ENCODE measurements around the gene GRIN2C.

The GRIN2C gene

DNA sequence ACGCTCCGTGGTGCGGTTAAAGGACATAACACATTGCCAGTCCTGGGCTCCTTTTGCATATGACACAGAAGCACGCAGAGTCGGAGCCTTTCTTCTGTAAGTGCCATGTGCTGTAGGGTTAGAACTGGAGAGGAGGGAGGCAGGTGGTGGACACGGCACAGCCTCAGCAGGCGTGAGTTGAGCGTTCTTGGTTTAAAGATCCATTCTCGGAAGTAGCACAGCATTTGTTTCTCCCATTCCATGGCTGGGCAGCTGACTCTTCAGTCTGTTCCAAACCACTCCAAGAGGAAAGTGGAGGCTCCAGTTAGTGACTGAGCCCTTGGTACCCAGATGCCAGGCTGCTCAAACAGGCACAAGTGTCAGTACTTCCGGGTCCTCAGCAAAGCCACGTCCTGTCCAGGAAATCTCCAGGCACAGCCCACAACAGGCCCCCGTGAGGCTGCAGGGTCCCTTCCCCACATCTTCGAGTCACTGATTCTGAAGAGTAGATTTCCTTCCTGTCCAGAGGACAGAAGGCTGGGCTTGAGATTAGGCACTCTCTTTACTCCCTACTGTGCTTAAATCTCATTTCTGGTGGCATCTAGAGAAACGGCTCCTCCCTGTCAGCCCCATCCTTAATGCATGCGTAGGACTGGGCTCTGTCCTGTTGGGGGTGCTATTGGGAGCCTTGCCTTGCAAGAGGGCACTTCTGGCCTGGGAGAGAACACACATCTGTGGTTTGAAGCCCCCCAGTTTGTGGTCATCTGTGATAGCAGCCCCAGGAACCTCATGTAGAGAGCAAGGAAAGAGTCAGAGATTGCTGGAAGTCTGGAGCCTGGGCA lies 43.9 kb downstream of the GRIN2C start:
- no peak overlapping the region for H3K27ac ChIP-seq (ENCODE audit: low read depth, low read length, severe bottlenecking)
- peaks cover 10% of the 10 kb centered on the region for H3K4me1 ChIP-seq (ENCODE audit: control insufficient read depth, insufficient read depth, low read length, poor library complexity, severe bottlenecking)
- no peak overlapping the region for H3K4me3 ChIP-seq (ENCODE audit: extremely low read depth, insufficient read depth, low read length, poor library complexity, severe bottlenecking)
- no peaks in the 10 kb centered on the region for H3K9me3 ChIP-seq (ENCODE audit: control insufficient read depth, low read length)
- 72 to 78% methylated on average over 12 to 15 of the region's 15 CpGs for WGBS, 2 experiments (ENCODE audit: insufficient coverage in 2 of 2)
- peaks cover 50% of the 10 kb centered on the region for H3K36me3 ChIP-seq (ENCODE audit: control insufficient read depth, insufficient read depth, low read length)

- WGBS, 2 experiments (ENCODE audit: insufficient coverage in 2 of 2): 91 to 98% methylated on average over 5 to 7 of the region's 7 CpGs
These were observed 44.6 kb downstream of the GRIN2C start for GRCh38 chr17:74815067-74815466.

GRCh38 chr17:74814453-74814852 lies 45.2 kb downstream of the GRIN2C start:
- Histone ChIP-seq H3K9me3 (ENCODE audit: control insufficient read depth, low read length) (no peaks in the 10 kb centered on the region), H3K4me1 (ENCODE audit: control insufficient read depth, insufficient read depth, low read length, poor library complexity, severe bottlenecking) (peaks cover 10% of the 10 kb centered on the region), H3K36me3 (ENCODE audit: control insufficient read depth, insufficient read depth, low read length) (peaks cover 48% of the 10 kb centered on the region), H3K4me3 (ENCODE audit: extremely low read depth, insufficient read depth, low read length, poor library complexity, severe bottlenecking) (no peak overlapping the region), H3K27ac (ENCODE audit: low read depth, low read length, severe bottlenecking) (no peak overlapping the region)
- 86 to 88% methylated on average over 4 of the region's 5 CpGs for WGBS, 2 experiments (ENCODE audit: insufficient coverage in 2 of 2)

More at GRCh38 chr17:74815067-74815466, 44.6 kb downstream of the GRIN2C start:
- H3K9me3 ChIP-seq (ENCODE audit: control insufficient read depth, low read length): no peaks in the 10 kb centered on the region
- no peak overlapping the region for H3K27ac ChIP-seq (ENCODE audit: low read depth, low read length, severe bottlenecking)
- H3K4me3 ChIP-seq (ENCODE audit: extremely low read depth, insufficient read depth, low read length, poor library complexity, severe bottlenecking): no peak overlapping the region
- peaks cover 10% of the 10 kb centered on the region for H3K4me1 ChIP-seq (ENCODE audit: control insufficient read depth, insufficient read depth, low read length, poor library complexity, severe bottlenecking)
- H3K36me3 ChIP-seq (ENCODE audit: control insufficient read depth, insufficient read depth, low read length): peaks cover 48% of the 10 kb centered on the region

GRCh38 chr17:74812109-74813009 lies 47.3 kb downstream of the GRIN2C start:
- H3K9me3 ChIP-seq (ENCODE audit: control insufficient read depth, low read length): no peaks in the 10 kb centered on the region
- no peak overlapping the region for H3K27ac ChIP-seq (ENCODE audit: low read depth, low read length, severe bottlenecking)
- no peak overlapping the region for H3K4me3 ChIP-seq (ENCODE audit: extremely low read depth, insufficient read depth, low read length, poor library complexity, severe bottlenecking)
- 58 to 60% methylated on average over 15 to 20 of the region's 23 CpGs for WGBS, 2 experiments (ENCODE audit: insufficient coverage in 2 of 2)
- peaks cover 10% of the 10 kb centered on the region for H3K4me1 ChIP-seq (ENCODE audit: control insufficient read depth, insufficient read depth, low read length, poor library complexity, severe bottlenecking)
- peaks cover 40% of the 10 kb centered on the region for H3K36me3 ChIP-seq (ENCODE audit: control insufficient read depth, insufficient read depth, low read length)

DNA sequence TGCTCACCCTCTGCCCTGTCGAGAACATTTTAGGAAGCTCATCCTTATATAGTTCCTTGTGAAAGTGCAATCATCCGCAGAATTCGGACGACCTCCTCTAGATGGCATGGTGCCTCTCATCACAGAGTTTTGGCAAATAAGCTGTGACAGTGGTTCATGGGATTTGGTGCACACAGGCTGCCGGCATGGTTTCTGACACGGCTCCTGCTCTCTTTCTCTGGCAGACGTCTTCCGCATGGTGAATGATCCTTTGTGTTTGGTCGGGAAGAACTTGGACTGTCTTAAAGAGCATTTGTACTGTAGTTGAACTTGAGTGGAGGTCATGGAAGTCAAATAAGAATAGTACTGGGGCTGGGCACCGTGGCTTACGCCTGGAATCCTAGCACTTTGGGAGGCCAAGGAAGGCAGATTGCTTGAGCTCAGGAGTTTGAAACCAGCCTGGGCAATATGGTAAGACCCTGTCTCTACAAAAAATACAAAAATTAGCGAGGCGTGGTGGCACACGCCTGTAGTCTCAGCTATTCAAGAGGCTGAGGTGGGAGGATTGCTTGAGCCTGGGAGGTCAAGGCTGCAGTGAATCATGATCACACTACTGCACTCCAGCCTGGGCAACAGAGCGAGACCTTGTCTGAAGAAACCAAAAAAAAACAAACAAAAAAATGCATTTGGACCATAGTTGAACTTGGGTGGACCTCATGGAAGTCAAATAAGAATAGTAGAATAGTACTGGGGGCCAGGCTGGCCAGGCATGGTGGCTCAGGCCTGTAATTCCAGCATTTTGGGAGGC lies 48.8 kb downstream of the GRIN2C start:
- Histone ChIP-seq H3K9me3 (ENCODE audit: control insufficient read depth, low read length) (no peaks in the 10 kb centered on the region), H3K4me3 (ENCODE audit: extremely low read depth, insufficient read depth, low read length, poor library complexity, severe bottlenecking) (no peak overlapping the region), H3K4me1 (ENCODE audit: control insufficient read depth, insufficient read depth, low read length, poor library complexity, severe bottlenecking) (peaks cover 7% of the 10 kb centered on the region), H3K27ac (ENCODE audit: low read depth, low read length, severe bottlenecking) (no peak overlapping the region), H3K36me3 (ENCODE audit: control insufficient read depth, insufficient read depth, low read length) (peaks cover 38% of the 10 kb centered on the region)
- WGBS, 2 experiments (ENCODE audit: insufficient coverage in 2 of 2): 94 to 98% methylated on average over 9 to 15 of the region's 15 CpGs

- Histone ChIP-seq H3K27ac (ENCODE audit: low read depth, low read length, severe bottlenecking) (no peak overlapping the region), H3K4me3 (ENCODE audit: extremely low read depth, insufficient read depth, low read length, poor library complexity, severe bottlenecking) (no peak overlapping the region), H3K9me3 (ENCODE audit: control insufficient read depth, low read length) (no peaks in the 10 kb centered on the region), H3K4me1 (ENCODE audit: control insufficient read depth, insufficient read depth, low read length, poor library complexity, severe bottlenecking) (no peaks in the 10 kb centered on the region), H3K36me3 (ENCODE audit: control insufficient read depth, insufficient read depth, low read length) (peaks cover 35% of the 10 kb centered on the region)
- WGBS, 2 experiments (ENCODE audit: insufficient coverage in 2 of 2): 89 to 94% methylated on average over 14 to 16 of the region's 17 CpGs
These were observed 50.8 kb downstream of the GRIN2C start for GRCh38 chr17:74808714-74809430.

DNA sequence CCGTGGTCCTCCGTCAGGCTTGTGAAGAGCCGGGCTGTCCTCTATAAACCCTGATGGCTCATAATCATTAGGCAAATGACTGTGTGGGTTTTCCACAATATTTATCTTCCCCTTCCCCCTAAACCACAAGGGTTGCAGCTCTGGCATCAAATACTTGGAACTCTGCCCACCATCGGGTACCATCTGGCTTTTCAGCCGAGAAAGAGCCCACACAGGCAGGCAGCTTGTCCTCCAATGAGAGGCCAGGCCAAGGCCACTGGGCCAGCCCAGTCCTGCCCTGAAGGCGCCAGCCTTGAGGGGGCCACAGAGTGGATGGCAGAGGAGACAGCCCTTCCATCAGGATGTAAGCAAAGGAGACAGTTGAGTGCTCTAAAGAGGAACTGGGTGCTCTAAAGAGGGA lies 51.8 kb downstream of the GRIN2C start:
- Histone ChIP-seq H3K4me3 (ENCODE audit: extremely low read depth, insufficient read depth, low read length, poor library complexity, severe bottlenecking) (no peak overlapping the region), H3K9me3 (ENCODE audit: control insufficient read depth, low read length) (no peaks in the 10 kb centered on the region), H3K4me1 (ENCODE audit: control insufficient read depth, insufficient read depth, low read length, poor library complexity, severe bottlenecking) (no peaks in the 10 kb centered on the region), H3K27ac (ENCODE audit: low read depth, low read length, severe bottlenecking) (no peak overlapping the region), H3K36me3 (ENCODE audit: control insufficient read depth, insufficient read depth, low read length) (peaks cover 26% of the 10 kb centered on the region)
- WGBS, 2 experiments (ENCODE audit: insufficient coverage in 2 of 2): 87 to 98% methylated on average over 4 of the region's 6 CpGs

GRCh38 chr17:74807441-74807840 lies 52.2 kb downstream of the GRIN2C start:
- no peak overlapping the region for H3K27ac ChIP-seq (ENCODE audit: low read depth, low read length, severe bottlenecking)
- no peaks in the 10 kb centered on the region for H3K9me3 ChIP-seq (ENCODE audit: control insufficient read depth, low read length)
- 91 to 94% methylated on average over 13 of the region's 13 CpGs for WGBS, 2 experiments (ENCODE audit: insufficient coverage in 2 of 2)

GRCh38 chr17:74806334-74806733 lies 53.4 kb downstream of the GRIN2C start:
- Histone ChIP-seq H3K4me1 (ENCODE audit: control insufficient read depth, insufficient read depth, low read length, poor library complexity, severe bottlenecking) (no peaks in the 10 kb centered on the region), H3K9me3 (ENCODE audit: control insufficient read depth, low read length) (no peaks in the 10 kb centered on the region), H3K36me3 (ENCODE audit: control insufficient read depth, insufficient read depth, low read length) (peaks cover 31% of the 10 kb centered on the region), H3K4me3 (ENCODE audit: extremely low read depth, insufficient read depth, low read length, poor library complexity, severe bottlenecking) (no peak overlapping the region), H3K27ac (ENCODE audit: low read depth, low read length, severe bottlenecking) (no peak overlapping the region)
- 94 to 96% methylated on average over 6 of the region's 10 CpGs for WGBS, 2 experiments (ENCODE audit: insufficient coverage in 2 of 2)

More at GRCh38 chr17:74807441-74807840, 52.2 kb downstream of the GRIN2C start:
- Histone ChIP-seq H3K4me3 (ENCODE audit: extremely low read depth, insufficient read depth, low read length, poor library complexity, severe bottlenecking) (no peak overlapping the region), H3K36me3 (ENCODE audit: control insufficient read depth, insufficient read depth, low read length) (peaks cover 23% of the 10 kb centered on the region), H3K4me1 (ENCODE audit: control insufficient read depth, insufficient read depth, low read length, poor library complexity, severe bottlenecking) (no peaks in the 10 kb centered on the region)

DNA sequence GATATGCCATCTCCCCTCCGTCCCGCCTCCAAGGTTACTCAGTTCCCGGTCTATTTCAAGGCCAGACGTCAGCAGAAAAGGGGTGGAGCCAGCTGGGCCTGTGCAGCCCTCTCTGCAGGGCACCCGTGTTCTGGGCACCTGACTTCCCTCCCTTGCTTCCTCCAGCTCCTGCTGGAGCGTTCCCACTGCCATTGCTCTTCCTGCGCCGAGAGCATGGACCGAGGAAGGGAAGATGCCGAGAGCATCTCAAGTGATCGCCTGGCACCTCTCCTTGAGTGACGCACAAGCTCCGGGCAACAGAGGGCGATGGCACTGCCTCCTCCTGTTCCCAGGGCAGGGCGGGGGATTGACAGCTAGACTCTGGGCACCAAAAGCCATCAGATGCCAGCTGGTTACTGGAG lies 54.1 kb downstream of the GRIN2C start:
- Histone ChIP-seq H3K36me3 (ENCODE audit: control insufficient read depth, insufficient read depth, low read length) (peaks cover 33% of the 10 kb centered on the region), H3K4me1 (ENCODE audit: control insufficient read depth, insufficient read depth, low read length, poor library complexity, severe bottlenecking) (no peaks in the 10 kb centered on the region), H3K9me3 (ENCODE audit: control insufficient read depth, low read length) (no peaks in the 10 kb centered on the region), H3K27ac (ENCODE audit: low read depth, low read length, severe bottlenecking) (no peak overlapping the region), H3K4me3 (ENCODE audit: extremely low read depth, insufficient read depth, low read length, poor library complexity, severe bottlenecking) (no peak overlapping the region)
- 86 to 91% methylated on average over 13 to 15 of the region's 15 CpGs for WGBS, 2 experiments (ENCODE audit: insufficient coverage in 2 of 2)
